Ureter (tissue), 1 donor: Measurements from ENCODE around the gene MOCS1. TPM values are rescaled to one million over a fixed set of nuclear protein-coding genes. Genes with fewer than 3 reads are reported as not detected.

Experiments used
- DNase-seq: peaks from one replicate; pipeline ENCODE4 v3.0.0-alpha.2; 2020; ENCODE audit warnings: low spot score
- total RNA-seq: library from RNA; stranded (reverse); gene quantifications from one replicate; pipeline ENCODE4 v1.2.4, GENCODE V29; 2023
- donor health status: DM: yes; HTN: yes; CAD: no.

MOCS1 gene
- total RNA-seq, 1 donor from 2014 or later = 34.8 TPM

DNA sequence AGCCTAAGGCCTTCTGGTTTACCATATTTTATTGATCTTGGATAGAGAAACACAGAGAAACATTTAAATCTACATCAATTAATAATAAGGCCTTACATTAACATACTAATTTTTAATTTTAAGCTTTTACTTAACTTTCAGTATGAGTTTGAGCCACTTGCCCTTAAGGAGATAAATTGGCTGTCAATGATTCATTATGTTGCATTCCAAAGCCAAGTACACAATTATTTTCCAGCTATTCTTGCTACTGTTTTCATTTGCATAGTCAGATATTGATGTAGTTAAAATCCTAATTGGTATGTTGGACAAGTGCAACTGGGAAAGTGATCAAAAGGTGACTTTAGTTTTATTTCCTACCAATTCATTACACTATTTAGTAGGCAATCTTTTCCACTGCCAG is 58.2 kb downstream of the MOCS1 start:
- no peak for DNase-seq

DNA sequence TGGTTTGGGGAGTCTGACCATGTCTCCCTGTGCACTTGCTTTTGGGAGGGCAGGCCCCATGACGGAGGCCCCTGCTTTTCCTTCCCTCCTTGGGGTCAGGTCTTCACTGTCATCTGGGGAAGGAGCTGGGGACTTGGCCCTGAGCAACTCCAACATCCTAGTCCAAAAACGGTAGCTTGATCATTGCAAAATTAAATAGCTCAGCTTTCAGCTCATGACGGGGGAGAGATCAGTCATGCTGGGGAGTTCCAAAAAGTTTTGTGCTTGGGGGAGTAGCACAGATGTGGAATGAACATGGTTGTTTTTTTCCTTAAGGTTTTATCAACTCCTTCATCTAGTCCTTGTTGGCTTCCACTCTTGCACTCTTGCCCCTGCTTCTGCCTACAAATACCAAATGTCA is 60.8 kb downstream of the MOCS1 start:
- no peak for DNase-seq

DNA sequence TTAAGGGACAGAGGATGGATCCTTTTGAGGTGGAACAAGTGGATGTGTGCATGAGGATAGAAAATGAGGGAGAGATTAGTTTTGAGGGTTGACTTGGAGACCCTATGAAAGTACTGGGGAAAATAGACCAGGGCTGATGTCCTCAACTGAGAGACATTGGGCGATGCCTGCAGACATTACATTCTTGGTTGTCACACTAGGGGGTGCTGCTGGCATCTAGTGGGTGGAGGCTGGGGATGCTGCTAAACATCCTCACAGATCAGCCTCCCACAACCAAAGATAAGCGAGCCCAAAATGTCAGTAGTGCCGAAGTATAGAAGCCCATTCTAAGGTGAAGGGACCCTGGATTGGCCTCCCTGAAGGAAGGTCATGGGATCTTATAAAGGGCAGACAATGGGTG is 63.3 kb downstream of the MOCS1 start:
- no peak for DNase-seq

DNA sequence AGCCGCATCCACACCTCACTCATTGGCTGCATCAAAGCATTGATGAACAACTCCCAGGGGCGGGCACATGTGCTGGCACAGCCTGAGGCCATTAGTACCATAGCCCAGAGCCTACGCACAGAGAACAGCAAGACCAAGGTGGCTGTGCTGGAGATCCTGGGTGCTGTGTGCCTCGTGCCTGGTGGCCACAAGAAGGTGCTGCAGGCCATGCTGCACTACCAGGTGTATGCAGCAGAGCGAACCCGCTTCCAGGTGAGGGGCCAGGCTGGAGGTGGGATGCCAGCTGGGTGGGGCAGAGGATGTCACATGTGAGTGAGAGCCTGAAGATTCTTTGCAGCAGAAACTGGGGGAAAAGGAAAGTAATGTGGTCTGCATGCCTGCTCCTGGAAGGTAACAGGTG is 66.7 kb downstream of the MOCS1 start:
- DNase-seq = no peak

GRCh38 chr6:39865011-39865888 is 69.0 kb downstream of the MOCS1 start:
- peak; percentile 75 for DNase-seq

- no peak for DNase-seq
Measured at GRCh38 chr6:39861663-39862062, 72.6 kb downstream of the MOCS1 start.

- DNase-seq = no peak
Measured at GRCh38 chr6:39859025-39859424, 75.2 kb downstream of the MOCS1 start.

GRCh38 chr6:39855356-39855995 is 78.8 kb downstream of the MOCS1 start:
- DNase-seq = no peak

Other genes starting within 250 kb of the MOCS1 start
- gene KIF6, start 209.1 kb downstream of the MOCS1 start, total RNA-seq = 0.78 TPM
- gene DAAM2, start 142.1 kb downstream of the MOCS1 start, total RNA-seq = 23.0 TPM